ENCODE results near the gene TCERG1L.

Gene TCERG1L

DNA sequence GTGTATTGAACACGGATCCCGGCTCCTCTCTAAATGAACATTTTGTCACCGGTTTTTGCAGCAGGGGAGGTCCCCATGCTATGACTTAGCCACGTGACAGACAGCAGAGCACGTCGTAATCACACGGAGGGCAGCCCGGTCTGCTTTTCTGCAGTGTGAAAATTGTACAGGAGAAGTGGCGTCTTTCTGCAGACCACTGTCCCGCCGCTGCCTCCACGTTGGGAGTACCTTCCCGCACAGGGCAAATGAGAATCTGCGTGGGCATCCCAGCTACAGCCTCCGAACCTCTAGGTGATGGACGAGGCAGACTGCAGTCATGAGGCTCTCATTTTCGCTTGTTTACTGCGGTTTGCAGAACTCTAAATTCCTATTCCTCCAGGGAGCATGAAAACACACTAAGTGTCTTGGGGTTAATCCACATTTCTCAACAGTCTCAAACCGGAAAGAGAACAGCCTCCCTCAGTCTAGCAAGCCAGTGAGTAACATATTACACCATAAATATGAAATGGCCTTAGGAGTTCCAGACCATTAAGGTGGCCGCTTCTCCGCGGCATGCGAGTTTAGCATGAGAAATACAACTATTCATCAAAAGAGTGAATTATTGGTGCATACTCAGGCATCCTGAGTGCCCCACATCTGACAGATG, 89.8 kb downstream of the TCERG1L start:
- no peak for DNase-seq

DNA sequence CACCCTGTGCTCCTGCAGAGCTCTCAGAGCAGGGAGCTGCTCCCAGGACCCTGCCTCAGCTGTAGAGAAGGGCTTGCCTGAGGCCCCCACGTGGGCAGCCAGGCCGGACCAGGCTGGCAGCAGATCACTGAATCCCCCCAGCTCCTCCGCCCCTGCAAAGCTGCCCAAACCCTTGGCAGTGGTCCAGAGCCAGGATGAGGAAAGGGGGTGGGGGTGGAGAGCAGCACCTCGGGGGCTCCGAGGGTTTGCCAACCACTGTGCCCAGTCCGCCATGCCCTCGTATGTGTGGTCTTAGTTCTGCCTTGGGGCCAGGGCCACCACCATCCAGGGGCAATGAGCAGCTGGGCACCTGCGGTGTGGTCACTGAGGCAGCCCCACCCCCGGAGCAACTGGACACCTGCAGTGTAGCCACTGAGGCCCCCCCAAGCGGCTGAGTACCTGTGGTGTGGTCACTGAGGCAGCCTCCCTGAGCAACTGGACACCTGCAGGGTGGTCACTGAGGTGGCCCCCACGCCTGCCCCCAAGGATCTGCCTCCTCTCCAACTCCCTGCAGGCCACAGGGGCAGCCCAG, 90.8 kb downstream of the TCERG1L start:
- DNase-seq, result no peak

DNA sequence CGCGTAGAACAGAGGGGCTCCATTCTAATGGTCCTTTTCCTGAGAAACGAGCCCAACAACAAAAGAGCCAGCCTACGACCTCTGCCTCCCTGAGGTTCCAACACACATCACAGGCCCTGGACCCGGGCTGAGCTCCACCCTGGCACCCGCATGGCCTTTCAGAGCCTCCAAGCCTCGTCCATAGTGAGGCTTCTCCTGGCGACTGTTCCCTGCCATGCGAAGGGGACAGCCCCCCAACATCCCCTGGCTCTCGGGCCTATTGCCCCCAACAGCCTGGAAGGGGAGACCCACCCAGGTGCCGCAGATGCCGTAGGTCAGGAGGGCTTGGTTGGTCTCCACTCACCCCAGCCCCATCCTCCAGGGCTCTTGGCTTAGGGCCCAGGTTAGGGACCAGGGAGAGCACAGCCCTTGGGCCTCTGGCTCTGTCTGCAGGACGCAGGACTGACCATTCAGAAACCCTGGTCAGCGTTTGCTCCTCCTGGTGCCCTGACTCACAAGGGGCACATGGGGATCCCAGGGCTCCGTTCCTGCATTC, 91.5 kb downstream of the TCERG1L start:
- DNase-seq, result no peak

DNA sequence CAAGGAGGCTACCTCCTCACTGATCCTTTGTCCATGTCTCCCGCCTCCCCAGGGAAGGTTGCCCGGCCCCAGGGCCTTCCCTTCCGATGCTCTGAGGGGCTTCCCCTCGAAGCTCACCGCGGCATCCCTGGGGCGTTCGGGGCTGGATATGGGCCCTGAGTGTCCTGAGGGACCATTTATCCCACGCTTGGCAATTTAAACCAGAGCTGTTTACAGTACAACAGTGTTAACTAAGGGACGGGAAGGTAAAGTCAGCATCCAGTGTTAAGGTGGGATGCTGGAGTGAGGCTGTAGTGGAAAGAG, 92.0 kb downstream of the TCERG1L start:
- no peak for DNase-seq

DNA sequence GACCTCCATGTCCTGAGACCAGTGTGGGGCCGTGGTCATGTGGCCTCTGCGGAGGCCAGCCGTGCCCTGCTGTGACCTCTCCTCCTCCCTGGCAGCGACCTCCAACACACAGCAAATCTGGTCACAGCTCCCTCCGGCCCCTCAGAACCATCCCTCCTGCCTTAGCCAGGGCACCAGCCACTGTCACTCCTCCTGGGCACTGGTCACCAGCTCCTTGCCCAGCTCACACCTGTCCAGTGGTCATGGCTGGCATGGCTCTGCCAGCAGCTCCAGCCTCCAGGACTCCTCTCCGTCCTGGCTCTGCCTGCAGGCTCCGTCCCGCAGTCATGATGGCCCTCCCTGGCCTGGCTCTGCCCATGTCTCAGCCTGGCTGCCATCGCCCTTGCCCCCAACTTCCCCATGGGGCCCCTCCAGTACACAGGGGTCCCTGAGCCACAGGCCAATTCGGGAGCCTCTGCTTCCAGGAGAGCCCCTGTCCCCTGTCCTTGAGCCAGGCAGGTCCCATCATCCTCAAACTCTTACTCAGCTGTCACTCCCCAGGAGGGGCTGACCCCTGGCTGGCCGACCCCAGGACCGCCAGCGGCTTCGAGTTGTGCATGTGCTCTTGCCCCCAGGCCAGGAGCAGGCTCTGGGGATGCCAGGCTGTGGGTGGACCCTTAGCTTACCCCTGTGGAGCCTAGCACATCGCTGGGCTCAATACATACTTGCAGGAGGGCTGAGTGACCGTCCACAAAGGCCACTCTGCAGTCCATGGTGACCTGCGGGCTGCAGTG, 92.5 kb downstream of the TCERG1L start:
- DNase-seq, result no peak

DNA sequence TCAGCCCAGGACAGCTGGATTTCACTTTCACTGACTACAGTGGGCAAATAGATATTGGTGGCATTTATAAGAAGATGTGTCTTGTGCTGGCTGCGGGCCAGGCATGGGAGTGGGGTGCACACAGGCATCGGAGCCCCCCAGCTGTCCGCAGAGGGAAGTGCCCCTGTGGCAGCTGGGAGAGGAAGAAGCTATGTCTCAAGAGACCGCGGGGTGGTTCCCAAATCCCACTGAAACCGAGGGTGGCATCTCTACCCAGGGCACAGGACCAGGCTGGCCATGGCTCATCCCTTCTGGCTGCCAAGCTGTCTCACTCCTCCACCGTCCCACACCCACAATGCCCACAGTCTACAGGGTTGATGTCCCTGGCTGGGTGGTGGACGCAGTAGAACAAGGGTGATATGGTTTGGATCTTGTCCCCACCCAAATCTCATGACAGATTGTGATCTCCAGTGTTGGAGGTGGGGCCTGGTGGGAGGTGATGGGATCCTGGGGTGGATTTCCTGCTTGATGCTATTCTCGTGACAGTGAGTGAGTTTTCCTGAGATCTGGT, 94.8 kb downstream of the TCERG1L start:
- DNase-seq, result no peak

DNA sequence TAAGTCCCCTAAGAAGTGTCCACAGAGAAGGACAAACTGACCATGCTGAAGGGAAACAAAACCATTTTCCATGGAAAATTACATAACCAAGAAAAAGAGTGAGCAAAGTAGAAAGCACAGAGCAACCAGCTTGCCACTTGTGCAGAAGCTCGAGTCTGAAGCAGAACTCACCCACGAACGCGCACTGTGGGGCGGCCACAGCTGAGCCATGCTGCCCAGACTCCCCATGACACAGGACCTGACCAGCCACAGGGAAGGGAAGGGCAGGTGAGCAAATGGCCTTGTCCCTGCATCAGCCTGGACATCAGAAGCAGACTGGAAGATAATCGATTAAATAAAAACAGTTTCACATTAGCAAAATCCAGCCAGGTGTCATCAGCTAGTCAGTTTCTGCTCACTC, 95.7 kb downstream of the TCERG1L start:
- no peak for DNase-seq

DNA sequence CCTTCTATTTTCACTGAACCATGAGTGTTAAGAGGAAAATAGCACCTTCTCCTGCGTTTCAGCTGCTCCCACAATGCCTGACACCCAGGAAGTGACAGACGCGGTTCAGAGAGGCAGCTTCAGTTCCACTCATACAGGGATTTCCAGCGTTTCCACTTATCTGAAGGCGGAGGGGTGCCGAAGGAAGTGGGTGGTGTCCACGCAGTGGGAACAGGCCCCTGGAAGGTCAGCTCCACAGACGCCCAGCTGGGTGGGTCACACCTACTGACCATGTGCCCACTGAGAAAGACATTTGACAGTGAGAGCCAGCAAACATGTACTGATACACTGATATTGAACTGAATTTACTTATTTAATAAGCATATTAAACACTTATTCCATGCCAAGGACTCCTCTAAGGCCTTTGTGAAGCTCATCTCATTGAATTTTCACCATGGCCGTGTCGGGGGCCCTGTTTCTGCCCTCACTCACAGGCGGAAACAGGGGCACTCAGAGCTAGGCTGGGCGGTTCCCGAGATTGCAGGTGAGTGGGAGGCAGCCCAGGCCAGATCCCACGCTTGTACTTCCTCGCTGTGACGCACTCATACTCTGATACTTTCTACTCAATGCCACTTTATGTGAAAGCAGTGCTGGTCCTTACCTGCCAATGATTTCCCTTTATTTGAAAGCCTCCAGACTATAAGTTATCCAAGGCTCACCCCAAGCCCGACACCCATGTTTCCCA, 96.8 kb downstream of the TCERG1L start:
- DNase-seq, result no peak

DNA sequence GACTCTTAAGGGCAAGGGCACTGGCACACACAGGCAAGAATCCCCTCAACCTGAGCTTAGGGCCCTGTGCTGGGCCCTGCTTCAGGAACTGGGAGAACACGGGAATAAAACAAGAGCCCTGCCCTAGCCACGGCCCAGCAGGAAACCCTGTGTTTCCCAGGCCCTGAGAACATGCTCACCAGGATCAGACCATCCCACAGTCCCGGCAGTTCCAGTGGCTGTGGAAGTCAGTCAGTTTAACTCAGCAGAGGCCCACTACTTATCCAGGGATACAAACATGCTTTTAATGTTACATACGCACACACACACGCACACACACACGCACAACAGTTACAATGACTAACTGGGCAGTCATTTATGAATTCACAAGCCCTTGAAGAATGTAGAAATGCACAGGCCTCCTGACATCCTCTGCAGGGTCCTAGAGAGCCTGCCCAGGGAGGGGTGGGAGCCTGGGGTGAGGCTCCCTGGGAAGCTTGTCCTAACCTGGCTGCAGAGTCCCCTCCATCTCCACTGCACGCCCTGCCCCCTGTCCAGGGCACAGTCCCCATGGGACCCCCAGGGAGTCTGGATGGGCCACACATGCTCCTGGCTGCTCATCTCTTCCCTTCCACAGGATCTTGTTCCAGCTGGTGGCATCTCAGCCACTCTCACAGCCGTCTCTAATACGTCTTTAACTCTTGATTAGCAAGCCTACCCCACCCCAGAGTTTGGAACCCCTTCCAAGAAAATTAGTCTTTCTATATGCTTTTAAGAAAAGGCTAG, 97.6 kb downstream of the TCERG1L start:
- no peak for DNase-seq

DNA sequence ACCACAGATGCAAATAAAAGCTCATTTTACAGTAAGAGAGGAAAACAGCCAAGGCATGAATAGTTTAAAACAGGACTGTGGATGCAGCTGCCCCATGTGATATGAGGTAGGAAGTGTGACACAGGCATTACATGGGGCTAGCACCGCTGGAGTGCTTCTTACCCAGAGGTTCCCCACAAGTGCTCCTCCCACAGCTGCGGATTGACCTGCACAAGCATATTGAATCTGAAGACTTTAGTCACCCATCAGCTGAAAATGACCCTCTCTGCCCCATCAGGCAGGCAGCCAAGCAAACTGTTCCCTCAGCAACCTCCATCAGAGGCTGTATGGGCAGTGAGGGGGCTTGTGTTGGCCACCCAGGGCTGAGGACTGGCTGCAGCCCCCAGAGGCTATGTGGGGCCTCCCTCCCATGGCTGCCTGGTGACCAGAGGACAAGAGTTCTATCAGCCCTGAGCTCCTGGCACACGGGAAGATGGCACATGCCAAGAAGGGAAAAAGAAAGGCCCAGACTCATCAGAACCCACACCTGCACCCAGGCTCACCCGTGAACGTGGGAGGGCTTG, 98.7 kb downstream of the TCERG1L start:
- DNase-seq, result no peak

DNA sequence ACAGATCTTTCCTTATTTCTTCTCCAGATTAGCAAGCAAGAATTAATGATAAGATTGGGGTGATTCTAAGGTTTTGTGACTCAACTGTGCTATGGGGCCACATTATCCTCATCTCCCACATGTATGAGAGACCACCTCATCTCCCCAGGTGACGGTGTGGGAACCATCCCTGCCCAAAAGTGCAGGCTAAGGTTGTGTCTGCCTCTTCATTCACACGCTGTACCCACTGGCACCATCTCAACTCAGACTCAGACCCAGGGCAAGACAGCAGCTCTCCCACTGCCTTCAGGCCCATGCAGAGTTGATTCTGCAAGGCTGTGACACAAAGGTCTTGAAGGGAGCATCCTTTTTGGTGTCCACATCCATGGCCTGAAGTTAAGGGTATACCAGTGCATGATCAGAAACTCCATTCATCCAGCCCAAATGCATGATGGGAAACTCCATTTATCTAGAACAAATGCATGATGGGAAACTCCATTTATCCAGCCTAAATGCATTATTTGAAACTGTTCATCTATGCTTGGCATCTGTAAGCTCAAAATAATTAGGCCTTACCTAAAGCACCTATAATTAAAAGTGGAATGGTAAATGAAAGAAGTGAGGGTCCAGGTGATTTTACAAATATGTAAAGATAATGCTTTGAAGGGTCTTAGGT, 99.4 kb downstream of the TCERG1L start:
- DNase-seq, result no peak

DNA sequence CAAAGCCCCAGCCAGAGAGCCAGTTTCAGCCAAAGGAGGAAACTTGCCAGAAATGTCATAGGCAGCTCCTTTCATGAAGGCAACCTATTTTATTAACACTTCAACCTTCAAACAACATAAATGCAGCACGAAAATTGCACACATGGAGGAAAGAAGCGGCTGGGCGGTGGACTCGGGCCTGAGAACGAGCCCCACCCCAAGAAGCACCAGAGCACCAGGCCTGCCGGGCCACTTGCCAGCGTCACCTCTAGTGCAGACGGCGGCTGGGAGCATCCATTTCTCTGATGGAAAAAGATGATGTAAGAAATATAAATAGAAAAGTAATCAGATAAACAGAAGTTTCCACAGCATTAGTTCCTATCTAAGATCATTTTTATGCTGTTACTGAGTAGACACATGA, 100.0 kb downstream of the TCERG1L start:
- DNase-seq, result no peak

DNA sequence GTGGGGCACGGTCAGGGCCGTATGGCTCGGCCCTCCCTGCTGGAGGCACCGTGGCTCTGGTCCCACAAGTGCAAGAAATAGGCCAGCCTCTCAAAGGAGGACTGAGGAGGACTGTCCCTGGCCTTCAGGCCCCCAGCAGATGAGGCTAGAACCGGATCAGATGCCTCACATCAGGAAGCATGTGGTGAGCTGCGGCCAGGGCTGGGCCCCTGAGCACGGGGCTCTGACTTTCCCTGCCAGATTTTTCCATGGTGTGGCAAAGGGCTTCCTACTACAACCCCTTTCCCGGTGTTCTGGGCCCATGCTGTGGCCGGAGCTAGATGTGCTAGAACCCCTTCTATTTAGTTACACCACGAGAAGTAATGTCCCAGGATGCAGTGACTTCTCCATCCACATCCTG, 100.4 kb downstream of the TCERG1L start:
- no peak for DNase-seq

DNA sequence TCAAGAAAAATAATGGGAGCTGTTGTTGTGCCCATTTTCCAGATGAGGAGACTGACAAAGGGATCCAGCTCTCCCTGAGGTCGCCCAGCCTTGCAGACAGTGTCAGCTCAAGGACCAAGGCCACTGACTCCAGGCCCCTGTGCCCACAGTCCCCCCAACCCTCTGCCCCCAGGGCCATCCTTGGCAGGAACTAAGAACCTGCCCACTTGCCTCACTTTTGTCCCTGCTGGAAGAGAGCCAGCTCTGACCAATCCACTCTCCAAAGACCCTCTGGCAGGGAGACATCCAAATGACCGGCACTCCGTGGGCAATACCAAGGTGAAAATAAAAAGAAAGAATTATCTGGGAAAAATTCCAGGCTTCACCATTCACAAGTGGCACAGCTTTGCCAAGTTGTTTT, 101.3 kb downstream of the TCERG1L start:
- no peak for DNase-seq

DNA sequence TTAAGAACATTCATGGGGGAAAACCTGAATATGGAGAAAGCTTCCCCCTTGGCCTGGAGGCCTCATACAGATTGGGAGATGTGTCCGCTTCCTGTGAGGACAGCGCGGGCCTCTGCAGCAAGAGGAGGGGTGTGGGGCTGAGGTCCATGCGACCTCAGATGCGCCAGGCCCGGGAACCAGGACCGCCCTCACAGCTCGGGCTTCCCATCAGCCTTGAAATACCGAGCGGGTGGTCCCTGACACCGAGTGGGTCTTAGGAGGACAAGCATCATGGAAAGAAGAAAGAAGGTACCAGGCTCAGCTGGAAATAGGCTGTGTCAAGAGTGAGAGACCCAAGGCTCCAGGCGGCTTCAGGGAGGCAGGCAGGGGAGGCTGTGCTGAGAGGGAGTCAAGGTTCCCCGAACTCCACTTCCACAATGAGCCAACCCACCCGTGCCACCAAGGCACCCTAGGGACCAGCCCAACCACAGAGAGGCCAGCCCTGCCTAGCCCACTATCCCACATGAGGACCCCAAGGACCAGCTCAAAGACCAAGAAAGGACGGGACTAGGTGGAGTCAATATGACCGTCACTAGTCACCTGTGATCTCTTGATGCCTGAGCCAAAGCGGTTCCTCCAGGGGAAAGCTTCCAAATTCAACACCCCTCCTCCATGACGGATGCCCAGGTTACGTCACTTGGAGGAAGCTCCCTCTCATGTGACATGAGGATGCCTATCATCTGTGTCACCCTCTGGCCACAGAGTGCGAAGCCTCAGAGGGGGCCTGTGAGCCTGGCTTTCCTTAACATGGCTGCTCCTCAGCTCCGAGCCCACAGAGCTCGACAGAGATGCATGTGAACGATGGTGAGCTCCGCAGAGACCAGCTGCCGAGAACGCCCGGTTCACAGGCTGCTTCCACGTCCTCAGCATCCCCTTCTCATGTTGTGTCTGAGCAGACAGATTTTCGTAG, 103.7 kb downstream of the TCERG1L start:
- DNase-seq, result no peak

DNA sequence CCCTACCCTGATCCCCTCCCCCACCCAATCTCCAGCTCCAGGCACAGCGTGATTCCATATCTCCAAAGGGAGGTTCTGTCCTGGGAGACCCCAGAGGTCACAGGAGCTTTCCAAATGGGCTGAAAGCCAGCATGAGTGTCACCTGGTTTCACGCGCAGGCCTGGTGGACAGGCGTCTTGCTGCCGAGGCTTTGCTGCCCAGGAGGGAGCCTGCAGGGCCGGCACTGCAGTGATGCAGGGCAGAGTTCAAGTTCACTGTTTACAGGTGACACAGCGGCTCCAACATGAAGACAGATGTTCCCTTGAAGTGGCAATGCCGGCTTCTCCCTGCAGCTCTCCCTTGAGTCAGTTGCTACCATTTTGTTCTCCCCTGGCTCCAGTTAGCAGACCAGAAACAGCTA, 104.3 kb downstream of the TCERG1L start:
- no peak for DNase-seq

DNA sequence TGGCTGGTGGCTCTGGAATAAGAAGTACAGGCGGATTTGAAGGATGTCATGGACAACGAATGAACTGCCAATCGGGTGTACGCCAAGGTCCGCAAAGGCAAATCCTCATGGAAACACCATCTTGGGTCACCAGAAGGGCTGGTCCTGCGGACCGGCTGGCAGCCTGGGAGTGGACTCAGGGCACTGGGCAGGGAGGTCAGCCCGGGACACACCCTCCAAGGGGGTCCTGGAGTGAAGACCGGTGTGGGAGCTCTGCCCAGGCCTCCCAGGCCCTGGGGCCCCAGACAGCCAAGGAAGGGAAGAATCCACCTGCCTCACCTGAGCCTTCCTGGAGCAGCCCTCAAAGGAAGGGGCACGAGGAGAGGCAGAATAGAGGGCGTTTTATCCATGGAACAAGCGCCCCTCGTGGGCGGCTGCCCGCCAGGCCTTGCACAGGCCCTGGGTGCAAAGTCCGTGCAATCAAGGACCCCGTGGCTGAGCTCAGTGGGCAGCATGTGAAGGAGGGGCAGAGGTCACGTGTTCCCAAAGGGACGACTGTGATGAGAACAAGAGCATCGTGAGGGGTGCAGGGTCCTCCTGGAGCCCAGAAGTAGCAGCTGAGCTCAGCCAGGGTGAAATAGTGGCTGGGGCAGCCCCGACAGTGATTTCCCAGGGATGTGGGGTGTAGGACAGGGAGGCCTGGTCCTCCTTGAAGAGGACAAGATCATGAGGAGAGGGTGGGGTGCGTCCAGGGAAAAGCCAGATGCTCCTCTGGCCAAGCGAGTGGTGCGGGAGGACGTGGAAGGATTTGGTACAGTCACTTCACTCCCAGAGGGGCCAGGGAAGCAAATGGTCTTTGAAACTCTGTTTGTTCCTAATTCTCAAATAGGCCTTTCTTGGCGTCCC, 105.2 kb downstream of the TCERG1L start:
- DNase-seq, result no peak

DNA sequence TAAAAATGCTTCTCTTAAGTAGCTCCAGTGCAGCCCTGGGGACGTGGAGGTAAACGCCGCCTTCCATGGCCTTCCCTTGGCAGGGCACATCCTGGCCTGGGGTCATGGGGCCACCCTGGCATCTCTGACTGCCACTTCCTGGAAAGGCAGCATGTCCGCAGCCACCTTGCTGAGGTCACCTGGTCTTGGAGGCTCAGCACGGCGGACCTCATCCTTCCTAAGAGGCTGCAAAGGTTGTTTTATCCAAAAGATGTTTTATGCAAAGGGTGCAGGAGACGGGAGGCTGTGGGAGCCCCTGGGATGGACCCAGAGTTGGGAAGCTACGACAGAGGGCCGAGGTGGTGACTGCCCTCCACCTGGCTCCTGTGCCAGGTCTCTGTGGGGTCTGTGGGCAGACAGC, 106.0 kb downstream of the TCERG1L start:
- no peak for DNase-seq

DNA sequence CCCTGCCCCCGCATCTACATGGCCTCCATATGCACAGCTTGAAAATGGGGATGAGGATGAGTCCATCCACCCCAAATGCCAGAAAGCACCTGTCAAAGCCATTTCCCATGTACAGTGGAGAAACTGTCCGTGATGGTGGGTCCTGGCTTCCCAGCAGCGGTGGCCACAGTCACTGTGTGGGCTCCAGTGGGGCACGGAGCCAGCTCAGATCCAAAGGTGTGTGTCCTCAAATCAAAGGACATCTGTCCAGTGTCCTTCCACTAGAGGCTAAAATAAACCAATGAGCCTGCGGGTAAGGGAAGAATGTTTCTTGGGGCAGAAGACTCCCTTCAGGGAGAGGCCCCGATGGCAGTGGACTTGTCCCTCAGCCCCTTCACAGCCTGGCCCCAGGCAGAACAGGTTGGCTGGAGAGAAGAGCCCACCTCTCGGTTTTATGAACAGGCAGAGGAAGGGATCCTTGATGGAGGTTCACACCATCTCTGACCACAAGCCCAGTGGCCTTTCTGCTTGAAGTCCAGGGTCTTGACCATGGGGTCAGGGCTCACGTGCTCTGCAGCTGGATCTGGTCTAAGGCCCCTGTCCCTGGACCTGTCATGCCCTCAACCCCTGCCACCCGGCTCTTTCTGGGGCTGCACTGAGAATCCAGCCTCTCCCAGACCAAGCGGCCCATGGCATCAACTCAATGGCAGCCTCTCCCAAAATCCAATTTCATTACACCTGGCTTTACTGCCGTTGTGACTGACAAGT, 106.9 kb downstream of the TCERG1L start:
- no peak for DNase-seq

Measured in CD4-positive, alpha-beta T cell treated with Interleukin-10 for 1 hour (primary cell).